Cardiac muscle cell (in vitro differentiated cells and primary cell): ENCODE results near the gene POFUT2. TPM values are rescaled to one million over a fixed set of nuclear protein-coding genes. Genes with fewer than 3 reads are reported as not detected.

Experiments
- DNase-seq, 2 donors: peaks; one replicate each; pipeline versions ENCODE4 v3.0.0 to v3.0.0-alpha.2; 2010 to 2017; ENCODE audit warnings: low read depth in 1 of 2, low spot score in 1 of 2
- H3K27ac ChIP-seq: fragments of 200-600 bp; sonication (generic); 2 replicates; pipeline ENCODE4 v1.5.1; 2016
- H3K27me3 ChIP-seq: fragments of 200-600 bp; sonication (generic); 2 replicates; pipeline ENCODE4 v1.6.0; 2016; ENCODE audit warnings: control low read depth
- H3K36me3 ChIP-seq: fragments of 200-600 bp; sonication (generic); 2 replicates; pipeline ENCODE4 v1.5.1; 2016; ENCODE audit warnings: control low read depth
- H3K4me1 ChIP-seq: fragments of 200-600 bp; sonication (generic); 2 replicates; pipeline ENCODE4 v1.8.1; 2017; ENCODE audit warnings: low read depth, mild to moderate bottlenecking, mixed run types
- H3K4me3 ChIP-seq: fragments of 200-600 bp; sonication (generic); 2 replicates; pipeline ENCODE4 v1.5.1; 2016; ENCODE audit warnings: mild to moderate bottlenecking
- H3K9me3 ChIP-seq: fragments of 200-600 bp; sonication (generic); 2 replicates; pipeline ENCODE4 v1.5.1; 2017; ENCODE audit warnings: low read depth, mild to moderate bottlenecking, control low read depth
- CTCF ChIP-seq: IDR thresholded peaks from 2 replicates; pipeline ENCODE4 v1.5.1; 2012; ENCODE audit warnings: low read depth, mild to moderate bottlenecking, low read length
- polyA plus RNA-seq: library from polyadenylated mRNA; unstranded; fragments of >200 nt; fragmentation: Nextera tagmentation; extraction: Ambion mirVana; gene quantifications from 2 replicates; pipeline ENCODE4 v1.2.1, GENCODE V29; 2016
- total RNA-seq: library from RNA; depleted of rRNA; stranded (reverse); fragments of >200 nt; gene quantifications from 2 replicates; pipeline ENCODE4 v1.2.3, GENCODE V29; 2016

The POFUT2 gene
- total and polyA plus RNA-seq, 2 experiments from 2014 or later: 46.1 to 46.8 TPM

- H3K27ac ChIP-seq: no peak overlapping the region
- H3K9me3 ChIP-seq: no peaks in the 10 kb centered on the region
- no peak for TF ChIP-seq CTCF
- DNase-seq: no peak
- H3K27me3 ChIP-seq: no peaks in the 10 kb centered on the region
- no peaks in the 10 kb centered on the region for H3K36me3 ChIP-seq
- no peak overlapping the region for H3K4me3 ChIP-seq
- H3K4me1 ChIP-seq: peaks cover 24% of the 10 kb centered on the region
Observed at GRCh38 chr21:45334591-45335081, 46.9 kb upstream of the POFUT2 start.

- H3K27ac ChIP-seq: no peak overlapping the region
Observed at GRCh38 chr21:45334134-45334533, 46.4 kb upstream of the POFUT2 start.

GRCh38 chr21:45333583-45334121, 46.0 kb upstream of the POFUT2 start:
- no peak for TF ChIP-seq CTCF
- Histone ChIP-seq H3K36me3 (no peaks in the 10 kb centered on the region), H3K9me3 (no peaks in the 10 kb centered on the region), H3K27ac (no peak overlapping the region), H3K4me1 (peaks cover 24% of the 10 kb centered on the region), H3K4me3 (no peak overlapping the region), H3K27me3 (no peaks in the 10 kb centered on the region)
- no peak for DNase-seq

More at GRCh38 chr21:45334134-45334533, 46.4 kb upstream of the POFUT2 start:
- Histone ChIP-seq H3K36me3 (no peaks in the 10 kb centered on the region), H3K4me1 (peaks cover 24% of the 10 kb centered on the region), H3K4me3 (no peak overlapping the region), H3K9me3 (no peaks in the 10 kb centered on the region), H3K27me3 (no peaks in the 10 kb centered on the region)
- no peak for DNase-seq
- TF ChIP-seq CTCF: no peak

GRCh38 chr21:45332981-45333582, 45.4 kb upstream of the POFUT2 start:
- H3K36me3 ChIP-seq: no peaks in the 10 kb centered on the region
- no peak overlapping the region for H3K4me3 ChIP-seq
- H3K4me1 ChIP-seq: peaks cover 24% of the 10 kb centered on the region
- H3K27ac ChIP-seq: no peak overlapping the region
- no peaks in the 10 kb centered on the region for H3K27me3 ChIP-seq
- TF ChIP-seq CTCF: no peak
- no peak for DNase-seq
- no peaks in the 10 kb centered on the region for H3K9me3 ChIP-seq

- no peak for DNase-seq
- peaks cover 24% of the 10 kb centered on the region for H3K4me1 ChIP-seq
- H3K4me3 ChIP-seq: no peak overlapping the region
- TF ChIP-seq CTCF: no peak
- no peaks in the 10 kb centered on the region for H3K9me3 ChIP-seq
- H3K27ac ChIP-seq: no peak overlapping the region
- no peaks in the 10 kb centered on the region for H3K36me3 ChIP-seq
- H3K27me3 ChIP-seq: no peaks in the 10 kb centered on the region
Observed at GRCh38 chr21:45332415-45332814, 44.7 kb upstream of the POFUT2 start.
